Smooth muscle cell (in vitro differentiated cells): Measurements from ENCODE around the gene HCN2. TPM values are rescaled to one million over a fixed set of nuclear protein-coding genes. Genes with fewer than 3 reads are reported as not detected.
A peak's percentile ranks its signal among the peaks of the same experiment; 100 is the strongest.

ENCODE experiments used
- DNase-seq: peaks from one replicate; lab custom pipeline; 2025; ENCODE audit not compliant: unreplicated experiment; lab: John Stamatoyannopoulos, UW
- H2AFZ ChIP-seq: fragments of 200-600 bp; sonication (generic); 2 replicates; pipeline ENCODE4 v1.6.0; 2016; ENCODE audit warnings: antibody characterized with exemption, low read depth, mild to moderate bottlenecking
- H3F3A ChIP-seq: fragments of 200-600 bp; sonication (generic); 2 replicates; pipeline ENCODE4 v1.6.0; 2017; ENCODE audit warnings: antibody characterized with exemption, low read depth
- H3K27ac ChIP-seq: fragments of 200-600 bp; sonication (generic); 2 replicates; pipeline ENCODE4 v1.5.1; 2016; ENCODE audit warnings: low read depth, mild to moderate bottlenecking
- H3K27me3 ChIP-seq: fragments of 200-600 bp; sonication (generic); 2 replicates; pipeline ENCODE4 v1.6.1; 2016; ENCODE audit warnings: low read depth, mild to moderate bottlenecking
- H3K36me3 ChIP-seq: fragments of 200-600 bp; sonication (generic); 2 replicates; pipeline ENCODE4 v1.5.1; 2016; ENCODE audit warnings: low read depth
- H3K4me1 ChIP-seq: fragments of 200-600 bp; sonication (generic); 2 replicates; pipeline ENCODE4 v1.5.1; 2016; ENCODE audit warnings: low read depth
- H3K4me2 ChIP-seq: fragments of 200-600 bp; sonication (generic); 2 replicates; pipeline ENCODE4 v1.6.0; 2016; ENCODE audit warnings: mild to moderate bottlenecking
- H3K4me3 ChIP-seq: fragments of 200-600 bp; sonication (generic); 2 replicates; pipeline ENCODE4 v1.5.1; 2016; ENCODE audit warnings: mild to moderate bottlenecking
- H3K79me2 ChIP-seq: fragments of 200-600 bp; sonication (generic); 2 replicates; pipeline ENCODE4 v1.6.0; 2016; ENCODE audit warnings: low read depth, mild to moderate bottlenecking
- H3K9ac ChIP-seq: fragments of 200-600 bp; sonication (generic); 2 replicates; pipeline ENCODE4 v1.6.0; 2016; ENCODE audit warnings: low read depth
- H3K9me3 ChIP-seq: fragments of 200-600 bp; sonication (generic); replicated peaks from 2 replicates; pipeline ENCODE4 v1.5.1; 2016; ENCODE audit warnings: low read depth
- H4K20me1 ChIP-seq: fragments of 200-600 bp; sonication (generic); 2 replicates; pipeline ENCODE4 v1.6.0; 2016; ENCODE audit warnings: low read depth
- CTCF ChIP-seq: fragments of 200-600 bp; sonication (generic); IDR thresholded peaks from 2 replicates; pipeline ENCODE4 v1.5.1; 2017; ENCODE audit warnings: borderline replicate concordance, mild to moderate bottlenecking, antibody characterized with exemption; ENCODE audit not compliant: insufficient read depth, poor library complexity, severe bottlenecking
- WGBS: methylation state at CpG from one replicate; pipeline ENCODE4 v1.1.7; 2016; ENCODE audit warnings: low lambda C conversion rate; 5-methylcytosine and 5-hydroxymethylcytosine counted together
- polyA plus RNA-seq: library from polyadenylated mRNA; unstranded; fragments of >200 nt; fragmentation: Nextera tagmentation; extraction: Ambion mirVana; gene quantifications from 2 replicates; pipeline ENCODE4 v1.2.1, GENCODE V29; 2016
- total RNA-seq: library from RNA; depleted of rRNA; stranded (reverse); fragments of >200 nt; gene quantifications from 2 replicates; pipeline ENCODE4 v1.2.3, GENCODE V29; 2014

Gene HCN2
- total and polyA plus RNA-seq, 2 experiments from 2014 or later = 0.49 to 0.81 TPM

- peaks cover 15% of the 10 kb centered on the region for H3F3A ChIP-seq
- peaks cover 16% of the 10 kb centered on the region for H3K4me1 ChIP-seq
- H3K79me2 ChIP-seq = peaks cover 75% of the 10 kb centered on the region
- H3K9me3 ChIP-seq = no peaks in the 10 kb centered on the region
- H3K4me2 ChIP-seq = peak overlapping the region; percentile 97
- H4K20me1 ChIP-seq = peaks cover 71% of the 10 kb centered on the region
- DNase-seq = no peak
- H3K27ac ChIP-seq = no peak overlapping the region
- no peaks in the 10 kb centered on the region for H3K27me3 ChIP-seq
- TF ChIP-seq CTCF = no peak
- H3K4me3 ChIP-seq = peak overlapping the region; percentile 99
- 45% methylated on average over 31 of the region's 32 CpGs for WGBS
- H2AFZ ChIP-seq = no peak overlapping the region
- H3K9ac ChIP-seq = no peak overlapping the region
- H3K36me3 ChIP-seq = no peaks in the 10 kb centered on the region
Observed at GRCh38 chr19:574658-575526, 14.8 kb upstream of the HCN2 start.

- H3K27me3 ChIP-seq = no peaks in the 10 kb centered on the region
- no peak for DNase-seq
- peaks cover 16% of the 10 kb centered on the region for H3K4me1 ChIP-seq
- H3K4me2 ChIP-seq = peak overlapping the region; percentile 97
- H3K27ac ChIP-seq = no peak overlapping the region
- peaks cover 15% of the 10 kb centered on the region for H3F3A ChIP-seq
- H3K4me3 ChIP-seq = peak overlapping the region; percentile 99
- no peaks in the 10 kb centered on the region for H3K36me3 ChIP-seq
- no peak for TF ChIP-seq CTCF
- no peaks in the 10 kb centered on the region for H3K9me3 ChIP-seq
- H4K20me1 ChIP-seq = peaks cover 80% of the 10 kb centered on the region
- H3K79me2 ChIP-seq = peaks cover 81% of the 10 kb centered on the region
- H2AFZ ChIP-seq = no peak overlapping the region
- H3K9ac ChIP-seq = no peak overlapping the region
- WGBS = 68% methylated on average over 38 of the region's 38 CpGs
Observed at GRCh38 chr19:575527-576506, 13.9 kb upstream of the HCN2 start.

- Histone ChIP-seq H3F3A (peaks cover 6% of the 10 kb centered on the region), H2AFZ (no peak overlapping the region), H3K9ac (no peak overlapping the region), H3K27ac (no peak overlapping the region), H3K9me3 (no peaks in the 10 kb centered on the region), H3K4me3 (no peak overlapping the region), H3K79me2 (peaks cover 81% of the 10 kb centered on the region), H3K4me2 (peak overlapping the region; percentile 9), H3K4me1 (peaks cover 16% of the 10 kb centered on the region), H3K27me3 (no peaks in the 10 kb centered on the region), H3K36me3 (no peaks in the 10 kb centered on the region), H4K20me1 (peaks cover 88% of the 10 kb centered on the region)
- TF ChIP-seq CTCF = no peak
- 86% methylated on average over 28 of the region's 28 CpGs for WGBS
- DNase-seq = no peak
Observed at GRCh38 chr19:576768-577438, 12.8 kb upstream of the HCN2 start.
